Activated T-cell treated with anti-CD3 and anti-CD28 coated beads for 4 hours (primary cell): ENCODE measurements around the gene NRTN.
"Not testable (repeated sequence)": the region's sequence is repeated elsewhere in the genome, so short reads cannot be mapped to it uniquely, and the experiment has no call there.

Source experiments
- DNase-seq: peaks from one replicate; pipeline ENCODE4 v3.0.0-alpha.2; 2020

Gene NRTN

GRCh38 chr19:5839065-5840017 lies 34.5 kb downstream of the NRTN start, which contains the start of gene FUT6:
FUT6 (minus strand) TSS chr19:5839702; CDS start chr19:5832567, 7,135 bp downstream.
- DNase-seq = no peak

- DNase-seq = not testable (repeated sequence)
Measured at GRCh38 chr19:5841735-5842111, 36.9 kb downstream of the NRTN start.

- no peak for DNase-seq
Measured at GRCh38 chr19:5843295-5843927, 38.5 kb downstream of the NRTN start.

GRCh38 chr19:5844456-5845433 lies 39.9 kb downstream of the NRTN start:
- DNase-seq = no peak

- DNase-seq = not testable (repeated sequence)
Measured at GRCh38 chr19:5847846-5848245, 43.0 kb downstream of the NRTN start.

- not testable (repeated sequence) for DNase-seq
Measured at GRCh38 chr19:5848621-5849020, 43.8 kb downstream of the NRTN start.

- no peak for DNase-seq
Measured at GRCh38 chr19:5850189-5850588, 45.3 kb downstream of the NRTN start.

- no peak for DNase-seq
Measured at GRCh38 chr19:5850743-5851293, 46.0 kb downstream of the NRTN start.

- no peak for DNase-seq
Measured at GRCh38 chr19:5851302-5851701, 46.4 kb downstream of the NRTN start, which contains the start of gene FUT3. FUT3 (minus strand) TSS chr19:5851449.

GRCh38 chr19:5854121-5854520 lies 49.3 kb downstream of the NRTN start:
- not testable (repeated sequence) for DNase-seq

- not testable (repeated sequence) for DNase-seq
Measured at GRCh38 chr19:5855151-5855550, 50.3 kb downstream of the NRTN start.

- no peak for DNase-seq
Measured at GRCh38 chr19:5857203-5858081, 52.6 kb downstream of the NRTN start.

GRCh38 chr19:5863030-5863665 lies 58.3 kb downstream of the NRTN start:
- DNase-seq = no peak

GRCh38 chr19:5864013-5864720 lies 59.3 kb downstream of the NRTN start:
- no peak for DNase-seq

- DNase-seq = no peak
Measured at GRCh38 chr19:5864725-5865486, 60.0 kb downstream of the NRTN start.

GRCh38 chr19:5865772-5866171 lies 60.9 kb downstream of the NRTN start:
- DNase-seq = no peak

GRCh38 chr19:5867201-5868136 lies 62.6 kb downstream of the NRTN start:
- DNase-seq = no peak

GRCh38 chr19:5870986-5871394 lies 66.1 kb downstream of the NRTN start:
- no peak for DNase-seq
